Mesothelial cell of epicardium (in vitro differentiated cells): ENCODE results near the gene ARX. TPM values are rescaled to one million over a fixed set of nuclear protein-coding genes. Genes with fewer than 3 reads are reported as not detected.

Source experiments
- DNase-seq, 2 experiments: peaks; one replicate each; pipeline ENCODE4 v3.0.0; 2021; ENCODE audit warnings: low spot score in 2 of 2; ENCODE audit not compliant: unreplicated experiment in 2 of 2
- H3K27ac Mint-ChIP-seq: 2 replicates; pipeline ENCODE4 v1.8.0; 2021; ENCODE audit warnings: mixed read lengths
- H3K27me3 Mint-ChIP-seq: 2 replicates; pipeline ENCODE4 v1.8.0; 2021; ENCODE audit warnings: low read depth, mixed read lengths
- H3K36me3 Mint-ChIP-seq: 2 replicates; pipeline ENCODE4 v1.8.0; 2021; ENCODE audit warnings: mixed read lengths
- H3K4me1 Mint-ChIP-seq: 2 replicates; pipeline ENCODE4 v1.8.0; 2021; ENCODE audit warnings: mixed read lengths
- H3K4me3 Mint-ChIP-seq: 2 replicates; pipeline ENCODE4 v1.8.0; 2021; ENCODE audit warnings: mild to moderate bottlenecking, moderate library complexity, mixed read lengths
- H3K9me3 Mint-ChIP-seq: 2 replicates; pipeline ENCODE4 v1.8.0; 2021; ENCODE audit warnings: mixed read lengths
- total RNA-seq: library from RNA; stranded (reverse); gene quantifications from 3 replicates; pipeline ENCODE4 v1.2.1, GENCODE V29; 2021
- TF ChIP-seq, protein P1 (sequence below): fragments of 200-600 bp; sonication (generic); IDR thresholded peaks from one replicate; pipeline ENCODE4 v1.5.0; 2021; ENCODE audit warnings: antibody characterized with exemption; ENCODE audit not compliant: unreplicated experiment

Gene ARX
- total RNA-seq, 1 donor from 2014 or later, result not detected

DNA sequence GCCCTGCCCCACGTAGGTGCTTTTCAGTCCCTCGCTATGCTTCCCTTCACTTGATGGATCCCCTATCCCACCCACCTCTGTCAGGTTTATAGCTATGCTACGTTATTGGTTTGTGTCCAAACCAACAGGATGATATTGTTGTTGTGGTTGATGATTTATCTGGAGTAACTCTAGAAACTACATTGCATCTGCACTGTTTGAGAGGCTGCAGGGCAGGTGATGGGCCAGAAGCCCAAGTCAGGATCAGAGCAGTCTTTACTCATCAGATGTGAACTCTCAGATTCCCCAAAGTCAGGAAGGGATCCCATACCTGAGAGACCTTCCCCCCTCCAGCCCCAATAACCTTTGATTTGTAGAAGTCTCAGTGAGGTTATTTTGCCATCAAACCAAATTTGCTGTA, 34.7 kb downstream of the ARX start:
- Mint-ChIP-seq H3K27me3 (no peaks in the 10 kb centered on the region), H3K4me1 (peaks cover 16% of the 10 kb centered on the region), H3K4me3 (no peak overlapping the region), H3K36me3 (no peaks in the 10 kb centered on the region), H3K9me3 (no peaks in the 10 kb centered on the region), H3K27ac (no peak overlapping the region)
- no peak for DNase-seq
- TF ChIP-seq, protein P1, sequence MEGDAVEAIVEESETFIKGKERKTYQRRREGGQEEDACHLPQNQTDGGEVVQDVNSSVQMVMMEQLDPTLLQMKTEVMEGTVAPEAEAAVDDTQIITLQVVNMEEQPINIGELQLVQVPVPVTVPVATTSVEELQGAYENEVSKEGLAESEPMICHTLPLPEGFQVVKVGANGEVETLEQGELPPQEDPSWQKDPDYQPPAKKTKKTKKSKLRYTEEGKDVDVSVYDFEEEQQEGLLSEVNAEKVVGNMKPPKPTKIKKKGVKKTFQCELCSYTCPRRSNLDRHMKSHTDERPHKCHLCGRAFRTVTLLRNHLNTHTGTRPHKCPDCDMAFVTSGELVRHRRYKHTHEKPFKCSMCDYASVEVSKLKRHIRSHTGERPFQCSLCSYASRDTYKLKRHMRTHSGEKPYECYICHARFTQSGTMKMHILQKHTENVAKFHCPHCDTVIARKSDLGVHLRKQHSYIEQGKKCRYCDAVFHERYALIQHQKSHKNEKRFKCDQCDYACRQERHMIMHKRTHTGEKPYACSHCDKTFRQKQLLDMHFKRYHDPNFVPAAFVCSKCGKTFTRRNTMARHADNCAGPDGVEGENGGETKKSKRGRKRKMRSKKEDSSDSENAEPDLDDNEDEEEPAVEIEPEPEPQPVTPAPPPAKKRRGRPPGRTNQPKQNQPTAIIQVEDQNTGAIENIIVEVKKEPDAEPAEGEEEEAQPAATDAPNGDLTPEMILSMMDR, result no peak

- TF ChIP-seq, protein P1, result no peak
- no peaks in the 10 kb centered on the region for H3K27me3 Mint-ChIP-seq
- no peak overlapping the region for H3K4me3 Mint-ChIP-seq
- peaks cover 16% of the 10 kb centered on the region for H3K4me1 Mint-ChIP-seq
- no peak for DNase-seq
- peaks cover under 1% of the 10 kb centered on the region for H3K9me3 Mint-ChIP-seq
- H3K27ac Mint-ChIP-seq, result no peak overlapping the region
- peaks cover 3% of the 10 kb centered on the region for H3K36me3 Mint-ChIP-seq
These were observed 36.7 kb downstream of the ARX start for GRCh38 chrX:24979081-24979480.

DNA sequence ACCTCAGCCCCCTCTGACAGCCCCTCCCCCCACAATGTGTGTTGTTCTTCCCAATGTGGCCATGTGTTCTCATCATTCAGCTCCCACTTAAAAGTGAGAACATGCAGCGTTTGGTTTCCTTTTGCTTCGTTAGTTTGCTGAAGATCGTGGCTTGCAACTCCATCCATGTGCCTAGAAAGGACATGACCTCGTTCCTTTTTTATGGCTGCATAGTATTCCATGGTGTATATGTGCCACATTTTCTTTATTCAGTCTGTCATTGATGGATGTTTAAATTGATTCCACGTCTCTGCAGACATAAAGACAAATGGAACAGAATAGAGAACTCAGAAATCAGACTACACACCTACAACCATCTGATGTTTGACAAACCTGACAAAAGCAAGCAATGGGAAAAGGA, 46.0 kb downstream of the ARX start:
- Mint-ChIP-seq H3K27me3 (no peaks in the 10 kb centered on the region), H3K4me3 (no peak overlapping the region), H3K27ac (no peak overlapping the region), H3K36me3 (peaks cover 12% of the 10 kb centered on the region), H3K4me1 (peaks cover 6% of the 10 kb centered on the region), H3K9me3 (peaks cover 13% of the 10 kb centered on the region)
- TF ChIP-seq, protein P1, result no peak
- no peak for DNase-seq

DNA sequence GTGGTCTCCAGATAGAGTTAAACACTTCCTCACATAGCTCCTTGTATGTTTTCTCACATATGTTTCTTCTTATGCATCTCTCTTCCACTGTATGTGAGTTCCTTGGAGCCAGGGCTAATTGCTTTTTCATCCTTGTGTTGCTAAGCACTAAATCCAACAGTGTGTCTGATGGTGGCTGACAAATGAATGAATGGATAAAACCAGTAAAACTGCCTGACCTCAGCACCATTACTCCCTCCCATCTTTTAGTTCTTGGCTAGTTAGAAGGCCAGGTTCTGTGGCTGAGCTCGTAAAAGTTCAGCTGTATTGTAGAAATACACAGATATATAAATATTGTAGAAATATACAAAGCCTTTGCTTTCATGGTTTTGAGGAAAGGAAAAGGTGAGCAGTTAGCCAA, 50.4 kb downstream of the ARX start:
- no peak overlapping the region for H3K27ac Mint-ChIP-seq
- no peaks in the 10 kb centered on the region for H3K27me3 Mint-ChIP-seq
- DNase-seq, result no peak
- peaks cover 7% of the 10 kb centered on the region for H3K9me3 Mint-ChIP-seq
- H3K4me3 Mint-ChIP-seq, result no peak overlapping the region
- H3K4me1 Mint-ChIP-seq, result peaks cover 11% of the 10 kb centered on the region
- H3K36me3 Mint-ChIP-seq, result peaks cover 7% of the 10 kb centered on the region
- TF ChIP-seq, protein P1, result no peak

GRCh38 chrX:24963823-24964222, 51.9 kb downstream of the ARX start:
- no peak overlapping the region for H3K4me3 Mint-ChIP-seq
- DNase-seq, result no peak
- H3K36me3 Mint-ChIP-seq, result peaks cover 2% of the 10 kb centered on the region
- H3K4me1 Mint-ChIP-seq, result peaks cover 24% of the 10 kb centered on the region
- peaks cover 4% of the 10 kb centered on the region for H3K9me3 Mint-ChIP-seq
- no peaks in the 10 kb centered on the region for H3K27me3 Mint-ChIP-seq
- TF ChIP-seq, protein P1, result no peak
- peak overlapping the region; percentile 28 for H3K27ac Mint-ChIP-seq

DNA sequence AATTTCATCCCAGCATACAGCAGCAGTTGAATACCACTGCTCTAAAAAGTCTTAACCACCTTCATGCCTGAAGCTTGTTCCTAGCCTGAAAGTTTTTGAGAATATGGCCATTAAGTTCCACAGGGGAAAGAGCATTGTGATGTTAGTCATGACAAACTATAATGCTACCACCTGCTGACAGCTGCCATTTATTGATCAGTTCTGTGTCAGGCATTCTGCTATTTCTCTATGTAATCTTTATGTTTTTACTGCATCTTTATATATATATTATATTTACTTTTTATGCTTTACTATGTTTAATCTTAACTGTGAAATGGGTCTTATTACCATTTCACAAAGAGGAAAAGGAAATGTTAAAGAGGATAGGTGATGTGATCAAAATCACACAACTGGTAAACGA, 54.0 kb downstream of the ARX start:
- DNase-seq, result no peak
- Mint-ChIP-seq H3K27ac (no peak overlapping the region), H3K4me1 (peaks cover 25% of the 10 kb centered on the region), H3K4me3 (no peak overlapping the region), H3K27me3 (no peaks in the 10 kb centered on the region), H3K9me3 (peaks cover 14% of the 10 kb centered on the region), H3K36me3 (peaks cover 6% of the 10 kb centered on the region)
- TF ChIP-seq, protein P1, result no peak
